ENCODE results near the gene ACTBL2.

- no peak for TF ChIP-seq CTCF (IDR thresholded peaks at IDR 0.05)
- TF ChIP-seq POLR2A (IDR thresholded peaks at IDR 0.05) = no peak
Observed at GRCh38 chr5:57503433-57503832, 20.8 kb upstream of the ACTBL2 start.

Measured in vagina (tissue), 2 donors.